Head of caudate nucleus (tissue), 42 donors: ENCODE results near the gene LYPD4.
"Not testable (repeated sequence)": the region's sequence is repeated elsewhere in the genome, so short reads cannot be mapped to it uniquely, and the experiment has no call there.

Experiments used
- DNase-seq, 42 donors: peaks; one replicate each; pipeline versions ENCODE4 v3.0.0 to v3.0.0-alpha.2; 2020 to 2021; ENCODE audit warnings: mixed read lengths in 7 of 42
- intact Hi-C: fragments of 100-400 bp; cut with DNase I; formaldehyde crosslinking; loops from one replicate; pipeline ENCODE4 v1.15.0; 2022

The LYPD4 gene

GRCh38 chr19:41811981-41812380 is 32.5 kb downstream of the LYPD4 start:
- peak in 2 of 42 donors; percentile 2 to 19 for DNase-seq

GRCh38 chr19:41811036-41811435 is 33.4 kb downstream of the LYPD4 start:
- intact Hi-C loops = no loop called here
- peak in 31 of 42 donors; percentile 3 to 58 (median 22) for DNase-seq

More at GRCh38 chr19:41811981-41812380, 32.5 kb downstream of the LYPD4 start:
- intact Hi-C loops = no loop called here

- intact Hi-C loops = no loop called here
- peak in 1 of 42 donors; percentile 21 for DNase-seq
Observed at GRCh38 chr19:41810301-41810700, 34.2 kb downstream of the LYPD4 start.

GRCh38 chr19:41808663-41809566 is 35.6 kb downstream of the LYPD4 start:
- intact Hi-C loops = no loop called here
- DNase-seq = peak in 6 of 42 donors; percentile 3 to 30 (median 25)

- intact Hi-C loops = no loop called here
- DNase-seq = no peak
Observed at GRCh38 chr19:41807176-41807575, 37.3 kb downstream of the LYPD4 start.

- no peak for DNase-seq
- intact Hi-C loops = no loop called here
Observed at GRCh38 chr19:41804336-41804735, 40.1 kb downstream of the LYPD4 start.

GRCh38 chr19:41802770-41803169 is 41.7 kb downstream of the LYPD4 start:
- DNase-seq = peak in 1 of 42 donors; percentile 28
- intact Hi-C loops = no loop called here

GRCh38 chr19:41801792-41802211 is 42.7 kb downstream of the LYPD4 start:
- peak in 1 of 42 donors; percentile 1 for DNase-seq
- intact Hi-C loops = no loop called here

GRCh38 chr19:41801031-41801430 is 43.5 kb downstream of the LYPD4 start:
- DNase-seq = peak in 1 of 42 donors; percentile 21
- intact Hi-C loops = no loop called here

- intact Hi-C loops = no loop called here
Observed at GRCh38 chr19:41799444-41800000, 45.0 kb downstream of the LYPD4 start.

GRCh38 chr19:41796901-41797300 is 47.6 kb downstream of the LYPD4 start:
- intact Hi-C loops = no loop called here
- no peak for DNase-seq

More at GRCh38 chr19:41799444-41800000, 45.0 kb downstream of the LYPD4 start:
- no peak for DNase-seq

GRCh38 chr19:41796362-41796761 is 48.1 kb downstream of the LYPD4 start, which contains the start of gene CEACAM3:
Gene CEACAM3, plus strand, starts transcription at chr19:41796587. Its CDS starts 91 bp downstream, at chr19:41796678.
- DNase-seq = no peak
- intact Hi-C loops = no loop called here

GRCh38 chr19:41795031-41795461 is 49.4 kb downstream of the LYPD4 start:
- intact Hi-C loops = no loop called here
- peak in 34 of 42 donors; percentile 13 to 78 (median 42) for DNase-seq

GRCh38 chr19:41793414-41793727 is 51.1 kb downstream of the LYPD4 start:
- no peak for DNase-seq
- intact Hi-C loops = no loop called here

GRCh38 chr19:41792513-41793413 is 51.7 kb downstream of the LYPD4 start:
- peak in 39 of 42 donors; percentile 10 to 70 (median 47) for DNase-seq
- intact Hi-C loops = no loop called here

GRCh38 chr19:41789053-41789452 is 55.4 kb downstream of the LYPD4 start:
- intact Hi-C loops = not testable (repeated sequence)
- DNase-seq = peak in 1 of 42 donors; percentile 5

- intact Hi-C loops, DNase-seq: not testable (repeated sequence)
Observed at GRCh38 chr19:41788518-41788917, 56.0 kb downstream of the LYPD4 start.
